Activated CD4-positive, alpha-beta T cell treated with anti-CD3 and anti-CD28 coated beads, Interleukin-2, Interleukin-4, amounts not matched to agents 100 ng/mL and 50 ng/mL, durations not matched to agents 16 hours and 8 hours (primary cell): ENCODE results near the gene KRTAP12-3.
"Not testable (repeated sequence)": the region's sequence is repeated elsewhere in the genome, so short reads cannot be mapped to it uniquely, and the experiment has no call there.

Experiments
- DNase-seq: peaks from one replicate; pipeline ENCODE4 v3.0.0-alpha.2; 2020; ENCODE audit warnings: low spot score

KRTAP12-3 gene

GRCh38 chr21:44627181-44627822 lies 30.4 kb upstream of the KRTAP12-3 start:
- DNase-seq = not testable (repeated sequence)

- DNase-seq = not testable (repeated sequence)
These were observed 29.9 kb upstream of the KRTAP12-3 start for GRCh38 chr21:44627831-44628233.

- no peak for DNase-seq
These were observed 28.9 kb upstream of the KRTAP12-3 start for GRCh38 chr21:44628707-44629391.

GRCh38 chr21:44630440-44630839 lies 27.3 kb upstream of the KRTAP12-3 start:
- DNase-seq = no peak

GRCh38 chr21:44632067-44632466 lies 25.7 kb upstream of the KRTAP12-3 start:
- no peak for DNase-seq

GRCh38 chr21:44636209-44637017 lies 21.3 kb upstream of the KRTAP12-3 start:
- DNase-seq = no peak

- no peak for DNase-seq
These were observed 20.5 kb upstream of the KRTAP12-3 start, which contains the start of gene KRTAP10-10 for GRCh38 chr21:44637018-44637850. Gene KRTAP10-10 (plus strand): TSS chr21:44637356. CDS start chr21:44637418, 62 bp downstream.

- not testable (repeated sequence) for DNase-seq
These were observed 19.8 kb upstream of the KRTAP12-3 start for GRCh38 chr21:44637851-44638348.

- DNase-seq = not testable (repeated sequence)
These were observed 19.0 kb upstream of the KRTAP12-3 start for GRCh38 chr21:44638506-44639330.

GRCh38 chr21:44639331-44639655 lies 18.4 kb upstream of the KRTAP12-3 start:
- no peak for DNase-seq

- DNase-seq = no peak
These were observed 17.0 kb upstream of the KRTAP12-3 start for GRCh38 chr21:44640761-44641160.

GRCh38 chr21:44643741-44644310 lies 13.9 kb upstream of the KRTAP12-3 start:
- DNase-seq = no peak

GRCh38 chr21:44644878-44645277 lies 12.9 kb upstream of the KRTAP12-3 start:
- DNase-seq = no peak

- not testable (repeated sequence) for DNase-seq
These were observed 11.1 kb upstream of the KRTAP12-3 start, which contains the start of gene KRTAP10-11 for GRCh38 chr21:44646366-44647221. Gene KRTAP10-11 (plus strand): TSS chr21:44646414. CDS start chr21:44646459, 45 bp downstream.

- DNase-seq = no peak
These were observed 10.5 kb upstream of the KRTAP12-3 start for GRCh38 chr21:44647222-44647552.

GRCh38 chr21:44648557-44649311 lies 9.0 kb upstream of the KRTAP12-3 start:
- no peak for DNase-seq

GRCh38 chr21:44649521-44650100 lies 8.1 kb upstream of the KRTAP12-3 start:
- no peak for DNase-seq

GRCh38 chr21:44650265-44650972 lies 7.3 kb upstream of the KRTAP12-3 start:
- no peak for DNase-seq
